ENCODE results near the gene TMEM88. TPM values are rescaled to one million over a fixed set of nuclear protein-coding genes. Genes with fewer than 3 reads are reported as not detected.

The TMEM88 gene
- total and polyA plus RNA-seq, 2 of the 4 experiments (the other 2 are of a cell fraction), result 2.1 TPM; not detected in 1

DNA sequence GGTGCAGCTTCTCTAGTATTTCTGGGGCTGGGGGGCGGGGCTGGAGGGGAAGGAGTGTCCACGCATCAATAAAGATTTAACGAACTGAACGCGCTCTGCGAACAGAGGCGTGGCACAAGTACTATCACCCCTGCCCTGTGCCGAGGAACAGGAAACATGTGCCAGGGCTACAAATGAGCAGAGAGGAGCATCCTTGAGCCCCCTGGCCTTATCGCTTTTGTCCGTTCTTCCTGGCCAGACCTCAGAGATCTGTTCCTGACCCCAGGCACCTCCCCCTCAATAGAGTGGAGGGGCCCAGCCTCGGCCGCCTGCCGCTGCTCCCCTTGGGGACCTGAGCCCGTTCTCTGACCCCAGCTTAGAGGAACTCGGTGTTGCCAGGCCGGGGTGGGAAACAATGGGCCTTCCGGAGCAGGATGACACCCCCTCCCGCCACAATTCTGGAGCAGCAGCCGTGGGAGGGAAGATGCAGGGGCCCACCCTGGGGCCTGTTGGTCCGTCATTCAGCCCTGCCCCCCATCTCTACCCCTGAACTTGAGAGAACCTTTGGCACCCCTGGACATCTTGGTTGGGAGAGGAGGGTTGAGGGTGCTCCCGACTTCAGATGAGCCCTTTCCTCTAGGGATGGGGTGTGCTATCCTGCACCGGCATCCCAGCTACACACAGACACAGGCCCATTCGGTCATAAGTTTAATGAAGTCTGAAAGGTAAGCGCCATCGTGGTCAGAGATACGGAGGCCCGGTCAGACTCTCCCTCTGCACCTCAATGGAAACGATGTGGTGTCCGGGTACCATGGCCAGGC, 1.3 kb downstream of the TMEM88 start:
- intact Hi-C loops (cut with micrococcal nuclease), result loop anchor here (2.0 kb wide), 1 partner anchor 13 kb away; no protein-coding TSS in a partner anchor
- in situ Hi-C loops (cut with MboI; ENCODE audit: low sequenced_read_pairs), result no loop called here

More for the DNA sequence above, 1.3 kb downstream of the TMEM88 start:
- H4K91ac ChIP-seq (ENCODE audit: insufficient read depth, low read depth, low read length), result peak overlapping the region; percentile 26
- H2BK15ac ChIP-seq (ENCODE audit: low read depth, low read length), result no peak overlapping the region
- no peak for ATAC-seq (ENCODE audit: low read depth)
- peak overlapping the region; percentile 76 for H3K4me2 ChIP-seq (ENCODE audit: low read depth, low read length)
- no peak overlapping the region for H2BK120ac ChIP-seq (ENCODE audit: low read depth, low read length)
- dilution Hi-C loops (cut with HindIII; ENCODE audit: low sequenced_read_pairs, unreplicated experiment), result no loop called here
- H3K56ac ChIP-seq (ENCODE audit: extremely low read depth, insufficient read depth, low read length), result peak overlapping the region; percentile 48
- H4K20me1 ChIP-seq (ENCODE audit: insufficient read depth, low read length), result peaks cover 18% of the 10 kb centered on the region; the same call in 1 of the 2 replicates
- H3K9me1 ChIP-seq (ENCODE audit: insufficient read depth, low read length), result no peaks in the 10 kb centered on the region
- no peak overlapping the region for H2BK20ac ChIP-seq (ENCODE audit: low read depth, low read length)
- peak overlapping the region; percentile 73 for H2AFZ ChIP-seq (replicated peaks; ENCODE audit: low read length, poor library complexity)
- peak overlapping the region; percentile 62 for H2BK5ac ChIP-seq (ENCODE audit: low read depth, low read length, poor library complexity, severe bottlenecking)
- peak overlapping the region; percentile 59 for H3K4me3 ChIP-seq (ENCODE audit: insufficient read depth, low read depth, low read length)
- no peak overlapping the region for H4K5ac ChIP-seq (ENCODE audit: low read depth, low read length)
- TF ChIP-seq MAZ (IDR thresholded peaks at IDR 0.05; ENCODE audit: borderline replicate concordance, low read depth, low read length), result 0 out of 2 replicates have a peak, but pooled peaks have one; percentile 11
- TF ChIP-seq, protein P1, sequence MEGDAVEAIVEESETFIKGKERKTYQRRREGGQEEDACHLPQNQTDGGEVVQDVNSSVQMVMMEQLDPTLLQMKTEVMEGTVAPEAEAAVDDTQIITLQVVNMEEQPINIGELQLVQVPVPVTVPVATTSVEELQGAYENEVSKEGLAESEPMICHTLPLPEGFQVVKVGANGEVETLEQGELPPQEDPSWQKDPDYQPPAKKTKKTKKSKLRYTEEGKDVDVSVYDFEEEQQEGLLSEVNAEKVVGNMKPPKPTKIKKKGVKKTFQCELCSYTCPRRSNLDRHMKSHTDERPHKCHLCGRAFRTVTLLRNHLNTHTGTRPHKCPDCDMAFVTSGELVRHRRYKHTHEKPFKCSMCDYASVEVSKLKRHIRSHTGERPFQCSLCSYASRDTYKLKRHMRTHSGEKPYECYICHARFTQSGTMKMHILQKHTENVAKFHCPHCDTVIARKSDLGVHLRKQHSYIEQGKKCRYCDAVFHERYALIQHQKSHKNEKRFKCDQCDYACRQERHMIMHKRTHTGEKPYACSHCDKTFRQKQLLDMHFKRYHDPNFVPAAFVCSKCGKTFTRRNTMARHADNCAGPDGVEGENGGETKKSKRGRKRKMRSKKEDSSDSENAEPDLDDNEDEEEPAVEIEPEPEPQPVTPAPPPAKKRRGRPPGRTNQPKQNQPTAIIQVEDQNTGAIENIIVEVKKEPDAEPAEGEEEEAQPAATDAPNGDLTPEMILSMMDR (conservative IDR thresholded peaks at IDR 0.05; ENCODE audit: low read depth, low read length), result no peak
- H3K23ac ChIP-seq (ENCODE audit: low read depth, low read length), result peak overlapping the region; percentile 80
- no peak overlapping the region for H3K18ac ChIP-seq (ENCODE audit: low read depth, low read length)
- peak overlapping the region; percentile 10 for H3K4ac ChIP-seq (ENCODE audit: low read depth, low read length)
- ChIA-PET CTCF (interaction anchor here (0.9 to 1.0 kb wide), 2 partner anchors 19 to 133 kb away, joined by 5 to 10 read pairs; no protein-coding TSS in a partner anchor), POLR2A (ENCODE audit: unreplicated experiment) (interaction anchor here (1.1 kb wide), 1 partner anchor 19 kb away, joined by 4 read pairs; no protein-coding TSS in a partner anchor)
- H3K27me3 ChIP-seq (ENCODE audit: control insufficient read depth, insufficient read depth, low read length), result no peaks in the 10 kb centered on the region
- no TSS peak for BruUV-seq (replicated peaks)
- no peaks in the 10 kb centered on the region for H3K9me3 ChIP-seq (ENCODE audit: control insufficient read depth, insufficient read depth, low read length)
- peaks cover 23 to 50% of the 10 kb centered on the region in 2 experiments for H3K79me1 ChIP-seq (ENCODE audit: low read depth in 1 of 2, low read length in 2 of 2)
- H3K27ac ChIP-seq (ENCODE audit: insufficient read depth, low read length), result peak overlapping the region; percentile 75
- peak overlapping the region; percentile 53 for H3K14ac ChIP-seq (replicated peaks; ENCODE audit: low read depth, low read length)
- H4K8ac ChIP-seq (ENCODE audit: low read depth in 2 of 2, low read length in 2 of 2), result peak overlapping the region; percentile 60 to 83; a peak in 2 of 4 replicates
- peak overlapping the region; percentile 45 for H2AK9ac ChIP-seq (replicated peaks; ENCODE audit: low read depth, low read length, poor library complexity)
- peak overlapping the region; percentile 53 for H3K9ac ChIP-seq (ENCODE audit: low read depth, low read length)
- H2AK5ac ChIP-seq (ENCODE audit: low read depth, low read length), result peak overlapping the region; percentile 27; the same call in 1 of the 2 replicates
- WGBS, 2 experiments (ENCODE audit: extremely low coverage in 2 of 2, insufficient read length in 1 of 2), result 18% methylated on average over 14 of the region's 29 CpGs; no CpG with 5 or more reads in 1 of the 2 experiments
- peaks cover 27% of the 10 kb centered on the region for H3K36me3 ChIP-seq (ENCODE audit: control insufficient read depth, insufficient read depth, low read length)
- no peak for DNase-seq
- peaks cover 22% of the 10 kb centered on the region for H3K4me1 ChIP-seq (ENCODE audit: control insufficient read depth, insufficient read depth, low read length)

Data from IMR-90 (cell line).